ENCODE data around the gene ZNF646.

DNA sequence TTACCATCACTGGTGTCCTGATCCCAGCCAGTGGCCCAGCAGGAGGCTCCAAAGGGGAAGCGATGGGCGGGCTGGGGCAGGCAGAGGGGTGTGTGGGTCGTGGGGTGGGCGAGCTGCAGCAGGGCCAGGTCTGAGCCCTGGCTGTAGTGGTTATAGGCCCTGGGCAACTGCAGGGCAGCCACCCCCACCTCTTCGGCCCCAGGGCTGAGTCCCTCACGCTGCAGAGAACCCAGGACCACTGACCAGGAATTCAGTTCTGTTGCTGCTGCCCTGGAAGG lies 12.3 kb downstream of the ZNF646 start:
- TF ChIP-seq, protein P1, sequence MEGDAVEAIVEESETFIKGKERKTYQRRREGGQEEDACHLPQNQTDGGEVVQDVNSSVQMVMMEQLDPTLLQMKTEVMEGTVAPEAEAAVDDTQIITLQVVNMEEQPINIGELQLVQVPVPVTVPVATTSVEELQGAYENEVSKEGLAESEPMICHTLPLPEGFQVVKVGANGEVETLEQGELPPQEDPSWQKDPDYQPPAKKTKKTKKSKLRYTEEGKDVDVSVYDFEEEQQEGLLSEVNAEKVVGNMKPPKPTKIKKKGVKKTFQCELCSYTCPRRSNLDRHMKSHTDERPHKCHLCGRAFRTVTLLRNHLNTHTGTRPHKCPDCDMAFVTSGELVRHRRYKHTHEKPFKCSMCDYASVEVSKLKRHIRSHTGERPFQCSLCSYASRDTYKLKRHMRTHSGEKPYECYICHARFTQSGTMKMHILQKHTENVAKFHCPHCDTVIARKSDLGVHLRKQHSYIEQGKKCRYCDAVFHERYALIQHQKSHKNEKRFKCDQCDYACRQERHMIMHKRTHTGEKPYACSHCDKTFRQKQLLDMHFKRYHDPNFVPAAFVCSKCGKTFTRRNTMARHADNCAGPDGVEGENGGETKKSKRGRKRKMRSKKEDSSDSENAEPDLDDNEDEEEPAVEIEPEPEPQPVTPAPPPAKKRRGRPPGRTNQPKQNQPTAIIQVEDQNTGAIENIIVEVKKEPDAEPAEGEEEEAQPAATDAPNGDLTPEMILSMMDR (IDR thresholded peaks at IDR 0.05) = no peak
- TF ChIP-seq POLR2A (IDR thresholded peaks at IDR 0.05) (no peak), EP300 (IDR thresholded peaks at IDR 0.05) (no peak)

All from upper lobe of left lung (tissue), 4 donors.